GM12878 (cell line): ENCODE results near the gene C1QL1. TPM values are rescaled to one million over a fixed set of nuclear protein-coding genes. Genes with fewer than 3 reads are reported as not detected.

Source experiments
- ATAC-seq: fragments of 200-7000 bp; cut with Tn5 transposase; 3 replicates; pipeline ENCODE4 v1.9.1; 2020; ENCODE audit warnings: mild to moderate bottlenecking, moderate library complexity
- BruUV-seq: library from RNA; stranded (reverse); fragments of 400-500 nt; replicated peaks from 2 replicates; lab custom pipeline; 2021; lab: Mats Ljungman, UMichigan
- CTCF ChIA-PET: fragments of 300-600 bp; sonication (Branson Sonifier 250); formaldehyde crosslinking; extraction: SDS; loops from one replicate; lab custom pipeline; 2021; ENCODE audit warnings: inconsistent platforms; lab: Yijun Ruan, JAX
- POLR2A ChIA-PET: fragments of 350-600 bp; formaldehyde crosslinking; extraction: SDS; loops from one replicate; lab custom pipeline; 2021; ENCODE audit warnings: inconsistent platforms; lab: Charles Lee
- RAD21 ChIA-PET: fragments of 300-600 bp; sonication (Branson Sonifier 250); formaldehyde crosslinking; loops from one replicate; lab custom pipeline; 2023; ENCODE audit warnings: antibody characterized with exemption; ENCODE audit not compliant: unreplicated experiment; lab: Charles Lee
- SMC1A ChIA-PET: fragments of 300-600 bp; sonication (Branson Sonifier 250); formaldehyde crosslinking; loops from one replicate; lab custom pipeline; 2023; ENCODE audit not compliant: unreplicated experiment, uncharacterized antibody; lab: Charles Lee
- DNase-seq: peaks from one replicate; pipeline ENCODE4 v3.0.0-alpha.2; 2011; ENCODE audit warnings: low read depth, low spot score
- FAIRE-seq: peaks from 3 replicates; lab custom pipeline; 2011; peaks lifted over from hg19 to GRCh38; lab: Jason Lieb, UNC
- H2AFZ ChIP-seq: 2 replicates; pipeline ENCODE4 v1.6.0; 2011; ENCODE audit warnings: low read depth, low read length, control low read depth; ENCODE audit not compliant: control insufficient read depth
- H3K27ac ChIP-seq: 2 replicates; pipeline ENCODE4 v1.5.1; 2011; ENCODE audit warnings: control low read depth; ENCODE audit not compliant: control insufficient read depth, insufficient read depth
- H3K27me3 ChIP-seq, 2 experiments: replicated peaks in 1 of 2; 2 replicates each; pipeline versions ENCODE4 v1.6.0 to v1.6.1; 2011; ENCODE audit warnings: low read length in 1 of 2; ENCODE audit not compliant: control insufficient read depth in 2 of 2, insufficient read depth in 2 of 2
- H3K36me3 ChIP-seq, 2 experiments: 2 replicates each; pipeline ENCODE4 v1.5.1; 2011; ENCODE audit warnings: low read length in 1 of 2; ENCODE audit not compliant: control insufficient read depth in 2 of 2, insufficient read depth in 2 of 2
- H3K4me1 ChIP-seq: 2 replicates; pipeline ENCODE4 v1.6.1; 2011; ENCODE audit warnings: mild to moderate bottlenecking, low read length, moderate library complexity, mixed read lengths; ENCODE audit not compliant: control insufficient read depth, insufficient read depth
- H3K4me2 ChIP-seq: 2 replicates; pipeline ENCODE4 v1.6.0; 2011; ENCODE audit warnings: control low read depth; ENCODE audit not compliant: control insufficient read depth, insufficient read depth
- H3K4me3 ChIP-seq: fragments of 200-600 bp; sonication (generic); 2 replicates; pipeline ENCODE4 v1.5.1; 2016
- H3K79me2 ChIP-seq: 2 replicates; pipeline ENCODE4 v1.6.0; 2011; ENCODE audit warnings: low read length; ENCODE audit not compliant: control insufficient read depth, insufficient read depth
- H3K9ac ChIP-seq: 2 replicates; pipeline ENCODE4 v1.8.0; 2011; ENCODE audit warnings: low read length, control low read depth, mixed read lengths; ENCODE audit not compliant: control insufficient read depth, insufficient read depth
- H3K9me3 ChIP-seq: replicated peaks from 3 replicates; pipeline ENCODE4 v1.5.1; 2011; ENCODE audit warnings: mild to moderate bottlenecking, low read length; ENCODE audit not compliant: control insufficient read depth, insufficient read depth
- H4K20me1 ChIP-seq: 2 replicates; pipeline ENCODE4 v1.6.0; 2011; ENCODE audit not compliant: control insufficient read depth, insufficient read depth
- ATF2 ChIP-seq: IDR thresholded peaks from 2 replicates; pipeline ENCODE4 v1.6.1; 2012; ENCODE audit warnings: low read length, inconsistent platforms
- FOS ChIP-seq: IDR thresholded peaks from 3 replicates; pipeline ENCODE4 v1.6.1; 2011; ENCODE audit warnings: borderline replicate concordance; ENCODE audit not compliant: insufficient read length; ENCODE audit errors: extremely low read depth
- MTA2 ChIP-seq: fragments of 450-650 bp; IDR thresholded peaks from 2 replicates; pipeline ENCODE4 v1.6.1; 2016; ENCODE audit warnings: low read depth, mild to moderate bottlenecking, moderate library complexity
- NFYA ChIP-seq: IDR thresholded peaks from 2 replicates; pipeline ENCODE4 v1.6.1; 2011; ENCODE audit warnings: low read depth, mild to moderate bottlenecking, low read length, improper control_type of control experiment, borderline replicate concordance
- NR2C1 ChIP-seq: fragments of 450-650 bp; IDR thresholded peaks from 2 replicates; pipeline ENCODE4 v1.6.1; 2017; ENCODE audit warnings: antibody characterized with exemption, mild to moderate bottlenecking, moderate library complexity
- POLR2AphosphoS5 ChIP-seq: IDR thresholded peaks from 2 replicates; pipeline ENCODE4 v1.6.1; 2011; ENCODE audit warnings: mild to moderate bottlenecking, low read length, inconsistent platforms
- WGBS: methylation state at CpG from one replicate; pipeline ENCODE4 v1.1.6; 2016; ENCODE audit warnings: low lambda C conversion rate; ENCODE audit not compliant: insufficient replicate concordance, insufficient coverage; ENCODE audit errors: missing lambda C conversion rate; 5-methylcytosine and 5-hydroxymethylcytosine counted together
- in situ Hi-C: fragments of 300-500 bp; cut with MboI; formaldehyde crosslinking; loops from 9 replicates; pipeline ENCODE4 v1.14.3; 2018; ENCODE audit warnings: mixed read lengths
- intact Hi-C: fragments of 100-400 bp; cut with micrococcal nuclease; formaldehyde crosslinking; loops from one replicate; pipeline ENCODE4 v1.14.2; 2022; ENCODE audit not compliant: unreplicated experiment
- polyA plus RNA-seq, 11 experiments: library from polyadenylated mRNA; depleted of rRNA in 4 of 11; unstranded in 6 of 11; stranded (reverse) in 5 of 11; fragments of >200 nt; fragmentation: Nextera tagmentation in 4 of 11; fragmentation: Illumina TruSeq in 1 of 11; extraction: Ambion mirVana in 4 of 11; extraction: Trizol in 1 of 11; gene quantifications; 1 replicate in 1 of 11; 2 replicates in 10 of 11; pipeline versions ENCODE4 v1.2.1 to v1.2.3, GENCODE V29; 2011 to 2016; ENCODE audit warnings: inconsistent platforms in 2 of 11, missing spikeins in 2 of 11, low read depth in 1 of 11
- total RNA-seq, 4 experiments: library from RNA; depleted of rRNA in 3 of 4; stranded (reverse); fragments of >200 nt in 3 of 4; fragmentation: Illumina TruSeq in 1 of 4; extraction: Trizol in 1 of 4; gene quantifications; 2 replicates each; pipeline versions ENCODE4 v1.2.1 to v1.2.3, GENCODE V29; 2013 to 2021

Gene C1QL1
- total and polyA plus RNA-seq, 10 of the 15 experiments (the other 5 are each of a cell fraction or from before 2014, with no cell fraction given): not detected

GRCh38 chr17:44996304-44996703, 28.2 kb upstream of the C1QL1 start:
- DNase-seq: no peak

More at GRCh38 chr17:44996304-44996703, 28.2 kb upstream of the C1QL1 start:
- H3K4me2 ChIP-seq: no peak overlapping the region
- no peak overlapping the region for H2AFZ ChIP-seq
- no peak overlapping the region for H3K27ac ChIP-seq
- BruUV-seq: no TSS peak
- no peak for ATAC-seq
- RAD21 ChIA-PET: no interaction called here
- in situ Hi-C loops: no loop called here
- peaks cover 2% of the 10 kb centered on the region; the same call in 1 of the 3 replicates for H3K9me3 ChIP-seq
- TF ChIP-seq ATF2: no peak
- no peak for TF ChIP-seq NR2C1
- TF ChIP-seq MTA2: no peak
- no peak for TF ChIP-seq POLR2AphosphoS5
- no peak for TF ChIP-seq NFYA
- TF ChIP-seq FOS: no peak
- TF ChIP-seq, all 136 proteins: peak for 0
- SMC1A ChIA-PET: no interaction called here
- Histone ChIP-seq H3K9ac (no peak overlapping the region), H3K36me3 (no peaks in the 10 kb centered on the region), H3K4me3 (no peak overlapping the region), H4K20me1 (no peaks in the 10 kb centered on the region), H3K79me2 (no peaks in the 10 kb centered on the region), H3K4me1 (no peaks in the 10 kb centered on the region), H3K27me3 (no peaks in the 10 kb centered on the region; a peak in 2 of 4 replicates)
- WGBS: 56% methylated on average over 10 of the region's 10 CpGs
- FAIRE-seq: no peak
- CTCF ChIA-PET: no interaction called here
- intact Hi-C loops: no loop called here
- POLR2A ChIA-PET: interaction anchor here (0.5 kb wide), 1 partner anchor 324 kb away, joined by 3 read pairs; no protein-coding TSS in a partner anchor
